Measurements from ENCODE around the gene POU6F2. TPM values are rescaled to one million over a fixed set of nuclear protein-coding genes. Genes with fewer than 3 reads are reported as not detected.

POU6F2 gene
- total RNA-seq, 1 experiment from 2014 or later, result 0.27 TPM

DNA sequence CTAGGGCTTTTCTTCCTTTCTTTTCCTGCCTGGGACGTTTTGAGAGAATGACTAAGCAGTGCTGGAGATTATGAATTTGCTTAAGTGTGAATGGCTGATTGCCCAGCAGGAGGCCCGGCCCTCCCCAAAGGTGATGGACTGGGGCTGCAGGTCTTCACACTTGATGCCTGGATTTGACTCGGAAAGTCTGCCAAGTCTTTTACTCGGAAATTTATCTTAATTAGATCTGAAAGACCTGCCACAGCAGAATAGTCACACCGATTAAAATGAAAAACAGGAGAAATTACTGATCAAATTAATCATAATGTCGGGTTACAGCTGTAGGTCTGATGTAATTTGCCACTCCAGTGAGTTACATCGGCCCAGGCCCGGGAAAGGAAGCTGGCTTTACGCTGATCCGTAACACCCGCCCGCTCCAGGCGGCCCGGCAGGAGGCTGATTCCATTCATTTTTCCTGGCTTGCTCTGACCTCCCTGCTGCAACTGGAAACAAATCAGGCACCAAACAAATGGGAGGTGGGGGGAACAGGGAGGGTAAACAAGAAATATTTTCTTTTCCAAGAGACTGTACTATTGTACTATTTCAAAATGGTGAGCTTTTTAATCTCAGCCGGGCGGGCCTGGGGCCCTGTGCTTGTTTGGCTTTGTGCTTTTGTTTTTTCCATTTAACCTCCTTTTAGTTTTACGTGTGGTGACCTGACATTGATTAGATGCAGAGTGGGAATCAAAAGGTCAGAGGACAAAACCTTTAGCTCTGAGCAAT is 376.1 kb downstream of the POU6F2 start:
- Histone ChIP-seq H3K9me2 (ENCODE audit: insufficient read depth) (no peaks in the 10 kb centered on the region), H4K20me1 (ENCODE audit: insufficient read depth) (no peaks in the 10 kb centered on the region), H3K4me2 (ENCODE audit: low read length) (no peak overlapping the region), H3K4me3 (replicated peaks in 1 of 2; ENCODE audit: low read depth in 1 of 2, low read length in 2 of 2) (no peak overlapping the region), H2AFZ (ENCODE audit: low read depth, low read length, poor library complexity, severe bottlenecking) (no peak overlapping the region), H3K9ac (ENCODE audit: low read length) (no peak overlapping the region), H3K9me3 (ENCODE audit: control insufficient read depth in 1 of 2, insufficient read depth in 1 of 2, low read depth in 1 of 2, low read length in 2 of 2) (no peaks in the 10 kb centered on the region), H3K4me1 (ENCODE audit: control insufficient read depth in 1 of 2, insufficient read depth in 2 of 2, low read length in 2 of 2) (no peaks in the 10 kb centered on the region), H3K36me3 (ENCODE audit: control insufficient read depth in 1 of 2, insufficient read depth in 2 of 2, low read length in 2 of 2) (no peaks in the 10 kb centered on the region), H3K79me2 (ENCODE audit: insufficient read depth, low read length) (no peaks in the 10 kb centered on the region), H3K27me3 (ENCODE audit: insufficient read depth, low read length) (peaks cover 24% of the 10 kb centered on the region), H3K27ac (ENCODE audit: low read depth, low read length) (no peak overlapping the region)
- TF ChIP-seq POLR2A (IDR thresholded peaks at IDR 0.05; ENCODE audit: borderline replicate concordance, extremely low read depth, insufficient read depth, insufficient read length), result no peak
- no peak for TF ChIP-seq SRF (IDR thresholded peaks at IDR 0.05; ENCODE audit: low read depth)
- TF ChIP-seq CBX3 (IDR thresholded peaks at IDR 0.05; ENCODE audit: low read depth), result no peak
- no peak for TF ChIP-seq TCF7L2 (IDR thresholded peaks at IDR 0.05; ENCODE audit: borderline replicate concordance, extremely low read depth, insufficient read depth, insufficient read length)
- no peak for TF ChIP-seq CEBPB (IDR thresholded peaks at IDR 0.05; ENCODE audit: low read depth)
- no peak for TF ChIP-seq ZNF274 (IDR thresholded peaks at IDR 0.05; ENCODE audit: low read depth, low read length)
- no peak for TF ChIP-seq ELF1 (IDR thresholded peaks at IDR 0.05; ENCODE audit: borderline replicate concordance, low read depth)
- TF ChIP-seq JUND (IDR thresholded peaks at IDR 0.05), result no peak
- TF ChIP-seq POLR2AphosphoS5 (IDR thresholded peaks at IDR 0.05; ENCODE audit: low read depth, low read length), result no peak
- TF ChIP-seq, protein P1, sequence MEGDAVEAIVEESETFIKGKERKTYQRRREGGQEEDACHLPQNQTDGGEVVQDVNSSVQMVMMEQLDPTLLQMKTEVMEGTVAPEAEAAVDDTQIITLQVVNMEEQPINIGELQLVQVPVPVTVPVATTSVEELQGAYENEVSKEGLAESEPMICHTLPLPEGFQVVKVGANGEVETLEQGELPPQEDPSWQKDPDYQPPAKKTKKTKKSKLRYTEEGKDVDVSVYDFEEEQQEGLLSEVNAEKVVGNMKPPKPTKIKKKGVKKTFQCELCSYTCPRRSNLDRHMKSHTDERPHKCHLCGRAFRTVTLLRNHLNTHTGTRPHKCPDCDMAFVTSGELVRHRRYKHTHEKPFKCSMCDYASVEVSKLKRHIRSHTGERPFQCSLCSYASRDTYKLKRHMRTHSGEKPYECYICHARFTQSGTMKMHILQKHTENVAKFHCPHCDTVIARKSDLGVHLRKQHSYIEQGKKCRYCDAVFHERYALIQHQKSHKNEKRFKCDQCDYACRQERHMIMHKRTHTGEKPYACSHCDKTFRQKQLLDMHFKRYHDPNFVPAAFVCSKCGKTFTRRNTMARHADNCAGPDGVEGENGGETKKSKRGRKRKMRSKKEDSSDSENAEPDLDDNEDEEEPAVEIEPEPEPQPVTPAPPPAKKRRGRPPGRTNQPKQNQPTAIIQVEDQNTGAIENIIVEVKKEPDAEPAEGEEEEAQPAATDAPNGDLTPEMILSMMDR (IDR thresholded peaks at IDR 0.05 in 2 of 3, conservative IDR thresholded peaks at IDR 0.05 in 1 of 3; ENCODE audit: borderline replicate concordance in 1 of 3, insufficient read depth in 1 of 3, low read depth in 2 of 3, low read length in 2 of 3), result no peak
- no peak for TF ChIP-seq SIN3A (IDR thresholded peaks at IDR 0.05; ENCODE audit: low read depth)
- no peak for TF ChIP-seq ZFX (IDR thresholded peaks at IDR 0.05)
- TF ChIP-seq, protein P2, sequence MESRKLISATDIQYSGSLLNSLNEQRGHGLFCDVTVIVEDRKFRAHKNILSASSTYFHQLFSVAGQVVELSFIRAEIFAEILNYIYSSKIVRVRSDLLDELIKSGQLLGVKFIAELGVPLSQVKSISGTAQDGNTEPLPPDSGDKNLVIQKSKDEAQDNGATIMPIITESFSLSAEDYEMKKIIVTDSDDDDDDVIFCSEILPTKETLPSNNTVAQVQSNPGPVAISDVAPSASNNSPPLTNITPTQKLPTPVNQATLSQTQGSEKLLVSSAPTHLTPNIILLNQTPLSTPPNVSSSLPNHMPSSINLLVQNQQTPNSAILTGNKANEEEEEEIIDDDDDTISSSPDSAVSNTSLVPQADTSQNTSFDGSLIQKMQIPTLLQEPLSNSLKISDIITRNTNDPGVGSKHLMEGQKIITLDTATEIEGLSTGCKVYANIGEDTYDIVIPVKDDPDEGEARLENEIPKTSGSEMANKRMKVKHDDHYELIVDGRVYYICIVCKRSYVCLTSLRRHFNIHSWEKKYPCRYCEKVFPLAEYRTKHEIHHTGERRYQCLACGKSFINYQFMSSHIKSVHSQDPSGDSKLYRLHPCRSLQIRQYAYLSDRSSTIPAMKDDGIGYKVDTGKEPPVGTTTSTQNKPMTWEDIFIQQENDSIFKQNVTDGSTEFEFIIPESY (IDR thresholded peaks at IDR 0.05; ENCODE audit: extremely low read depth, insufficient replicate concordance, low read length), result no peak
- no peak for TF ChIP-seq EZH2phosphoT487 (IDR thresholded peaks at IDR 0.05; ENCODE audit: borderline replicate concordance)
- no peak for TF ChIP-seq EGR1 (IDR thresholded peaks at IDR 0.05; ENCODE audit: low read depth)
- no peak for TF ChIP-seq EZH2 (IDR thresholded peaks at IDR 0.05)
- TF ChIP-seq SP1 (IDR thresholded peaks at IDR 0.05; ENCODE audit: low read depth), result no peak
- TF ChIP-seq FOSL1 (IDR thresholded peaks at IDR 0.05; ENCODE audit: low read depth), result no peak
- no peak for TF ChIP-seq YY1 (IDR thresholded peaks at IDR 0.05; ENCODE audit: extremely low read depth, insufficient replicate concordance, low read depth, low read length)
- CTCF ChIA-PET, result no interaction called here
- no TSS peak for BruUV-seq (replicated peaks)
- DNase-seq (ENCODE audit: low read depth, low spot score) (no peak), ATAC-seq (no peak)
- POLR2A ChIA-PET, result no interaction called here
- RAD21 ChIA-PET (ENCODE audit: low non-redundant PET in 1 of 2, low total read pairs in 2 of 2, uncharacterized antibody in 2 of 2, unreplicated experiment in 2 of 2), result no interaction called here
- intact Hi-C loops (cut with micrococcal nuclease), result no loop called here
